IPS-NIHi11 (cell line): ENCODE data around the gene HIRA.
"Not testable (repeated sequence)": the region's sequence is repeated elsewhere in the genome, so short reads cannot be mapped to it uniquely, and the experiment has no call there.

ENCODE experiments used
- DNase-seq: peaks from one replicate; pipeline ENCODE4 v3.0.0; 2012; ENCODE audit warnings: mixed read lengths, low spot score

The HIRA gene

GRCh38 chr22:19440411-19441195 lies 9.1 kb upstream of the HIRA start:
- no peak for DNase-seq

- DNase-seq: no peak
Measured at GRCh38 chr22:19438298-19438697, 6.8 kb upstream of the HIRA start.

- DNase-seq: not testable (repeated sequence)
Measured at GRCh38 chr22:19436444-19437161, 5.1 kb upstream of the HIRA start.

GRCh38 chr22:19434829-19435580 lies 3.5 kb upstream of the HIRA start:
- no peak for DNase-seq

GRCh38 chr22:19434401-19434800 lies 2.9 kb upstream of the HIRA start:
- no peak for DNase-seq

- peak; percentile 90 for DNase-seq
Measured at GRCh38 chr22:19432133-19432851, 759 bp upstream of the HIRA start, which contains the start of gene MRPL40. MRPL40 (plus strand) TSS chr22:19432545; CDS start chr22:19432555, 10 bp downstream.

GRCh38 chr22:19430890-19431541 lies 517 bp downstream of the HIRA start:
- DNase-seq: peak; percentile 29

DNA sequence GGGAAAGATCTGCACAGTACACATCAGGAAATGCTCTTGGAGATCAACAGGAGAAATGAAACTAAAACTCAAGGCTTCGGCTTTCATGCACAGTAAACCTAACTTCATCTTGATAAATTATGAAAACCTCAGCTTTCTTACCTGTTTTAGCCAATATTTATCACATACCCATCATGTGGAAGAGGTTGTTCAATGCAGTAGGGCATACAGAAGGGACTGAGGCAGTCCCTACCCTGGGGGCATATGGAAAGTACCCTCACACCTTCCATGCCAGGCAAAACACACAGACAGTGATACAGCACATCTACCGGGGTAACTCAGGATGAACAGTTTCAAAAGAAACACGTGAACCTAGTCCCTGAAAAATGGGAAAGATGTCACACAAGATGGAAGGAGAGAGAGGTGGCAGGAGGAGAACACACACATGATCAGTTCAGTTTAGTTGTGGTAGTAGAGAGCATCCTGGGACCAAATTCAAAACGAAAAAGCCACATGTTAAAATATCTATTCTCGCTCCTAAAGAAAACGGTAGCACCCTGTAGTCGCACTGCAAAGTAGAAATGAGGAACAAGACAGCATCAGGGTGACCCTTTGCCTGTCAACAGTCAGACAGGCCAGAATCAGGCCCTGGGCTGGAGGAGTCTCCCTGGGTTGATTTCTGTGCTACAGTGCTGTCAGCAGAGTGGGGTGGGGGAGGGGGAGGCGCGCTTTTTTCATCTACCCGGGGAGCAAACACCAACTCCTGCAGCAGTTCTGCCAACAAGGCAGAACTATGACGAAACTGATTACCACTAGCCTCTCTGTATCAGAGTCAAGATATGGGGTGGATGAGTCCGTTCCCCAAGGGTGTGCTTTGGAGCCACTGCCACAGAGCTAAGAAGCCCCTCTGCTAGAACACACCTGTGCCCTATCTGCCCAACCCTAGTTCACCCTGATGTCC lies 1.3 kb downstream of the HIRA start:
- peak; percentile 11 for DNase-seq

- DNase-seq: no peak
Measured at GRCh38 chr22:19424186-19424500, 7.4 kb downstream of the HIRA start.

- DNase-seq: no peak
Measured at GRCh38 chr22:19422440-19423301, 8.9 kb downstream of the HIRA start.

- no peak for DNase-seq
Measured at GRCh38 chr22:19420321-19420720, 11.2 kb downstream of the HIRA start.

DNA sequence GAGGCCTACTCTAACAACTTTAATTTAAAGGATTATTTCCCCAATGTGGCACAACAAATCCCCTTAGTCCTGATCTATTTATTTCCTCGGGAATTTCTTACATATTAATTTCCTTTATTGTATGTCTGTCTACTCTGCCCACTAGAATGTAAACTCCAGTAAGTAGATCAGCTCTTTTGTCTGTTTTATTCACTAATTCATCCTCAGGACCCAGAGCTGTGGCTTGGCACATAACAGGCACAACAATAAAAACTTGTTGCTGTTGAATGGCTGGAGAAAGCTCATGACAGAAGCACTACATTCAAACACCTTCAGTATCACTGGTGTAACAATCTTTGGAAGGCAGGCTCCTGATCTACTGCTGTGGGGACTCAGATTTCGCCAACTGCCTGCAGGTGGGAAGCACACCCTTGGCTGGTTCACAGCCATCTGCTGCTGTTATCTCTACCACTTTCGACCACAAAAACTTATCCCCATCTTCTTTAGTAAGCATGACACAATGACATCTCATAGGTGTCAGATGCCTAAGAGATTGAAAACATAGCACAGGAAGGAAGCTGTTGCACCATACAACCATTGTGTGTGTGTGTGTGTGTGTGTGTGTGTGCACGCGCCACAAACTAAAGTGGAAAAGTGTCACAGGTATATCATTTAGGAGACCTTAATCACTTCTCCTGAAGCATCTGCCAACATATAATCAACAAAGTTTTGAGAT lies 11.9 kb downstream of the HIRA start:
- DNase-seq: no peak

DNA sequence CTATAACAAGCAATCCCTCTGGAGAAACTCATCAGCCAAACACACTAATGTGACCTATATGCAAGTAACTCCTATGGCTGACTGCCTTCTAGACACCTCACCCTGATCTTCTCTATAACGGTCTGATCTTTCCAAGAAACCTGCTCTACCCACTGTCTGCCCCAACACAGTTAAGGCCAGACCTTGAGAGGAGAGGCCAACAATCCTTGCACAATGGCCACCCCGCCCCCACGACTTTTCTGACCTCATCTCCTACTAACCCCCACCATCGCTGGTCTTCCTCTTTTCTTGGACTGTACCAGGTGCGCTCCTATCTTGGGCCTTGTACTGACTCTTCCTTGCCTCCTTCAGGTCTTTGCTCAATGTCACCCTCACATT lies 12.5 kb downstream of the HIRA start:
- no peak for DNase-seq

DNA sequence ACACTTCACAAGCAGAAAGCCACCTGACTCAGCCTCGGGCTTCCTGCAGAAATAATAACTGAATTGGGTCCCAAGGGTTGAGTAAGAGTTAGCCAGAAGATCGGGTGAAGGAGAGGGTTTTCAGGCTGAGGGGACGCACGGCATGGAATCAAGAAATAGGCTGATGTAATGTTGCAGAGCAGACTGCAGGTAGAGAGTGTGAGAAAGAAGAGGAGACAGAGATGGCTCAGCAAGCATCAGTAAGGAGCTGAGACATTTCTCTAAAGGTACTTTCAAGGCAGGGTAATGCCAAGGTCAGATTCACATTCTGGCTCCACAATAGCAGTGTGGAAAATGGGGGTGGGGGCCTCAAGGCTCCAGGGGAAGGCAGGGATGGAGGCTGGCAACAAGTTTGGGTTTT lies 18.6 kb downstream of the HIRA start:
- no peak for DNase-seq

GRCh38 chr22:19412478-19412877 lies 19.1 kb downstream of the HIRA start:
- no peak for DNase-seq

GRCh38 chr22:19411690-19412045 lies 19.9 kb downstream of the HIRA start:
- no peak for DNase-seq

- no peak for DNase-seq
Measured at GRCh38 chr22:19410941-19411689, 20.4 kb downstream of the HIRA start.
